HG03575 (cell line): ENCODE measurements around the gene CDS1.
"Not testable (repeated sequence)": the region's sequence is repeated elsewhere in the genome, so short reads cannot be mapped to it uniquely, and the experiment has no call there.

Experiments used
- ATAC-seq: cut with Tn5 transposase; IDR thresholded peaks from one replicate; pipeline ENCODE4 v1.9.1; 2021; ENCODE audit not compliant: unreplicated experiment, insufficient number of reproducible peaks, low FRiP score; ENCODE audit errors: extremely low read depth

Gene CDS1

GRCh38 chr4:84582988-84583875 is at the start of gene CDS1:
TSS of gene CDS1 (plus strand) at chr4:84583127. CDS start at chr4:84583402, 275 bp downstream.
- no peak for ATAC-seq

GRCh38 chr4:84535901-84536300 is 47.0 kb upstream of the CDS1 start:
- no peak for ATAC-seq

GRCh38 chr4:84545093-84545492 is 37.8 kb upstream of the CDS1 start:
- no peak for ATAC-seq

GRCh38 chr4:84547211-84547610 is 35.7 kb upstream of the CDS1 start:
- no peak for ATAC-seq

GRCh38 chr4:84549191-84549590 is 33.7 kb upstream of the CDS1 start:
- not testable (repeated sequence) for ATAC-seq

GRCh38 chr4:84562156-84562555 is 20.8 kb upstream of the CDS1 start:
- ATAC-seq: no peak

- no peak for ATAC-seq
Measured at GRCh38 chr4:84563002-84563401, 19.9 kb upstream of the CDS1 start.

GRCh38 chr4:84565951-84566350 is 17.0 kb upstream of the CDS1 start:
- ATAC-seq: no peak

GRCh38 chr4:84568496-84568895 is 14.4 kb upstream of the CDS1 start:
- ATAC-seq: no peak

- ATAC-seq: no peak
Measured at GRCh38 chr4:84569009-84569408, 13.9 kb upstream of the CDS1 start.

GRCh38 chr4:84573385-84574068 is 9.4 kb upstream of the CDS1 start:
- ATAC-seq: no peak

- ATAC-seq: no peak
Measured at GRCh38 chr4:84574069-84574720, 8.7 kb upstream of the CDS1 start.

- no peak for ATAC-seq
Measured at GRCh38 chr4:84578540-84579402, 4.2 kb upstream of the CDS1 start.

- no peak for ATAC-seq
Measured at GRCh38 chr4:84579403-84579776, 3.5 kb upstream of the CDS1 start.

- ATAC-seq: no peak
Measured at GRCh38 chr4:84582302-84582987, 482 bp upstream of the CDS1 start.

GRCh38 chr4:84583876-84584380 is 1.0 kb downstream of the CDS1 start:
- ATAC-seq: no peak

GRCh38 chr4:84585251-84585650 is 2.3 kb downstream of the CDS1 start:
- ATAC-seq: no peak

- ATAC-seq: no peak
Measured at GRCh38 chr4:84594724-84595123, 11.8 kb downstream of the CDS1 start.
